ENCODE data around the gene MYCN. TPM values are rescaled to one million over a fixed set of nuclear protein-coding genes. Genes with fewer than 3 reads are reported as not detected.

Gene MYCN
- total and polyA plus RNA-seq, 2 of the 8 experiments (the other 6 are each of a cell fraction or from before 2014, with no cell fraction given), result 87.8 to 137 TPM

DNA sequence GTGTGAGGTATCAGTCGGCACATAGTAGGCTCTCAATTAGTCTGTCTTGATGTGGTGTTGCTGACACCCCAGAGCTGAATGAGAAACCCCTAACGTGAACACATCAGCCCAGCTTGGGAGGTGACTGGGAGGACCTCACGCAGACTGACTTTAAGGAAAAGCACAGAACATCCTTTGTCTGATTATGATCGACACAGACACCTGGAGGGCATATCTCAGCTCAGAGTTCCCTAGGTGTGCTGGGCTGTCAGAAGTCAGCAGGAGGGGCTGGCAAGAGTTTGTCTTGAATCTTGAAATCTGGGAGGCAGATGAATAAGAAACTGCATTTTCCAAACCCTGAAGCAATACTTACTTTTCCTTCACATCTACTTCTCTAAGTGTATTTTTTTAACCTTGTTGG lies 16.8 kb upstream of the MYCN start (continued):
- TF ChIP-seq POLR2AphosphoS5 (IDR thresholded peaks at IDR 0.05; ENCODE audit: low read depth, low read length) (no peak), CEBPB (IDR thresholded peaks at IDR 0.05; ENCODE audit: low read depth, low read length) (no peak)
